ENCODE results near the gene PRR36. TPM values are rescaled to one million over a fixed set of nuclear protein-coding genes. Genes with fewer than 3 reads are reported as not detected.

PRR36 gene
- total and polyA plus RNA-seq, 8 donors, result 0.18 to 0.61 (median 0.47) TPM; not detected in 4

- intact Hi-C loops (cut with DNase I; ENCODE audit: low total_unique reads), result loop anchor here (10.0 kb wide), 1 partner anchor 159 kb away; the partner anchor contains the start of gene ELAVL1
- Histone ChIP-seq H3K36me3 (peaks cover 0 to 14% (median 6%) of the 10 kb centered on the region in 4 donors), H3K27ac (no peak overlapping the region), H3K4me3 (no peak overlapping the region), H3K27me3 (no peaks in the 10 kb centered on the region), H3K4me1 (peaks cover 0 to 7% (median 0%) of the 10 kb centered on the region in 4 donors), H3K9me3 (no peaks in the 10 kb centered on the region)
- TF ChIP-seq POLR2A (IDR thresholded peaks at IDR 0.05) (no peak), EP300 (IDR thresholded peaks at IDR 0.05) (no peak), CTCF (IDR thresholded peaks at IDR 0.05) (no peak), POLR2AphosphoS5 (IDR thresholded peaks at IDR 0.05) (no peak)
- no peak for DNase-seq
- WGBS, 5 donors, result 84 to 92% (median 91%) methylated on average over 16 to 20 of the region's 20 CpGs
These were observed 28.6 kb downstream of the PRR36 start for GRCh38 chr19:7845390-7846154.

- no peaks in the 10 kb centered on the region for H3K27me3 ChIP-seq
- H3K9me3 ChIP-seq, result no peaks in the 10 kb centered on the region
- WGBS, 5 donors, result 77 to 85% (median 80%) methylated on average over 8 to 10 of the region's 10 CpGs
- no peak for DNase-seq
- TF ChIP-seq POLR2AphosphoS5 (IDR thresholded peaks at IDR 0.05) (no peak), POLR2A (IDR thresholded peaks at IDR 0.05) (no peak), CTCF (IDR thresholded peaks at IDR 0.05) (no peak), EP300 (IDR thresholded peaks at IDR 0.05) (no peak)
- H3K4me3 ChIP-seq, result no peak overlapping the region
- peaks cover 0 to 3% (median 0%) of the 10 kb centered on the region in 4 donors for H3K4me1 ChIP-seq
- H3K27ac ChIP-seq, result no peak overlapping the region
- peaks cover 0 to 14% (median 6%) of the 10 kb centered on the region in 4 donors for H3K36me3 ChIP-seq
- intact Hi-C loops (cut with DNase I; ENCODE audit: low total_unique reads), result loop anchor here (10.0 kb wide), 1 partner anchor 160 kb away; the partner anchor contains the start of gene ELAVL1
These were observed 29.2 kb downstream of the PRR36 start for GRCh38 chr19:7844951-7845350.

GRCh38 chr19:7844405-7844804 is 29.8 kb downstream of the PRR36 start:
- no peak for DNase-seq
- Histone ChIP-seq H3K36me3 (peaks cover 0 to 9% (median 6%) of the 10 kb centered on the region in 4 donors), H3K9me3 (no peaks in the 10 kb centered on the region), H3K27me3 (no peaks in the 10 kb centered on the region), H3K4me3 (no peak overlapping the region), H3K4me1 (no peaks in the 10 kb centered on the region), H3K27ac (no peak overlapping the region)
- intact Hi-C loops (cut with DNase I; ENCODE audit: low total_unique reads), result loop anchor here (10.0 kb wide), 1 partner anchor 160 kb away; the partner anchor contains the start of gene ELAVL1
- TF ChIP-seq CTCF (IDR thresholded peaks at IDR 0.05) (no peak), EP300 (IDR thresholded peaks at IDR 0.05) (no peak), POLR2A (IDR thresholded peaks at IDR 0.05) (no peak), POLR2AphosphoS5 (IDR thresholded peaks at IDR 0.05) (no peak)
- WGBS, 5 donors, result 63 to 82% (median 75%) methylated on average over 3 to 5 of the region's 5 CpGs

- WGBS, 5 donors, result 70 to 82% (median 77%) methylated on average over 6 of the region's 6 CpGs
- H3K36me3 ChIP-seq, result peaks cover 0 to under 1% (median 0%) of the 10 kb centered on the region in 4 donors
- no peaks in the 10 kb centered on the region for H3K27me3 ChIP-seq
- H3K9me3 ChIP-seq, result no peaks in the 10 kb centered on the region
- H3K4me1 ChIP-seq, result no peaks in the 10 kb centered on the region
- intact Hi-C loops (cut with DNase I; ENCODE audit: low total_unique reads), result loop anchor here (10.0 kb wide), 1 partner anchor 161 kb away; the partner anchor contains the start of gene ELAVL1
- no peak for DNase-seq
- TF ChIP-seq CTCF (IDR thresholded peaks at IDR 0.05), result no peak
- H3K27ac ChIP-seq, result no peak overlapping the region
- no peak overlapping the region for H3K4me3 ChIP-seq
These were observed 30.7 kb downstream of the PRR36 start for GRCh38 chr19:7843521-7843920.

Data from stomach (tissue), 9 donors.